ENCODE data around the gene ARHGEF4. TPM values are rescaled to one million over a fixed set of nuclear protein-coding genes. Genes with fewer than 3 reads are reported as not detected.

The ARHGEF4 gene
- total RNA-seq, 1 donor from 2014 or later, result 0.40 TPM

GRCh38 chr2:131011486-131011885, 174.8 kb downstream of the ARHGEF4 start:
- DNase-seq (ENCODE audit: low read depth), result no peak

GRCh38 chr2:131014141-131014540, 177.4 kb downstream of the ARHGEF4 start:
- DNase-seq (ENCODE audit: low read depth), result no peak

GRCh38 chr2:131015764-131016163, 179.1 kb downstream of the ARHGEF4 start:
- DNase-seq (ENCODE audit: low read depth), result no peak

GRCh38 chr2:131016826-131017741, 180.4 kb downstream of the ARHGEF4 start:
- DNase-seq (ENCODE audit: low read depth), result peak; percentile 93

GRCh38 chr2:131022731-131023130, 186.0 kb downstream of the ARHGEF4 start:
- no peak for DNase-seq (ENCODE audit: low read depth)

- no peak for DNase-seq (ENCODE audit: low read depth)
Measured at GRCh38 chr2:131023758-131024157, 187.0 kb downstream of the ARHGEF4 start.

- no peak for DNase-seq (ENCODE audit: low read depth)
Measured at GRCh38 chr2:131026919-131027318, 190.2 kb downstream of the ARHGEF4 start.

- no peak for DNase-seq (ENCODE audit: low read depth)
Measured at GRCh38 chr2:131027566-131028528, 191.1 kb downstream of the ARHGEF4 start.

GRCh38 chr2:131029812-131030211, 193.1 kb downstream of the ARHGEF4 start:
- DNase-seq (ENCODE audit: low read depth), result no peak

- DNase-seq (ENCODE audit: low read depth), result no peak
Measured at GRCh38 chr2:131030478-131030971, 193.8 kb downstream of the ARHGEF4 start.

GRCh38 chr2:131031431-131031841, 194.7 kb downstream of the ARHGEF4 start:
- DNase-seq (ENCODE audit: low read depth), result no peak

- DNase-seq (ENCODE audit: low read depth), result no peak
Measured at GRCh38 chr2:131031875-131032274, 195.2 kb downstream of the ARHGEF4 start.

- no peak for DNase-seq (ENCODE audit: low read depth)
Measured at GRCh38 chr2:131032393-131032836, 195.7 kb downstream of the ARHGEF4 start.

- DNase-seq (ENCODE audit: low read depth), result no peak
Measured at GRCh38 chr2:131033786-131034121, 197.0 kb downstream of the ARHGEF4 start.

- no peak for DNase-seq (ENCODE audit: low read depth)
Measured at GRCh38 chr2:131034122-131035051, 197.7 kb downstream of the ARHGEF4 start.

- no peak for DNase-seq (ENCODE audit: low read depth)
Measured at GRCh38 chr2:131035112-131035825, 198.6 kb downstream of the ARHGEF4 start.

- DNase-seq (ENCODE audit: low read depth), result no peak
Measured at GRCh38 chr2:131035826-131036231, 199.1 kb downstream of the ARHGEF4 start.

GRCh38 chr2:131036269-131036668, 199.6 kb downstream of the ARHGEF4 start:
- no peak for DNase-seq (ENCODE audit: low read depth)

GRCh38 chr2:131036696-131037397, 200.1 kb downstream of the ARHGEF4 start:
- no peak for DNase-seq (ENCODE audit: low read depth)

Measured in renal cortical epithelial cell (primary cell).